CD14-positive monocyte (primary cell): ENCODE results near the gene SPTBN4. TPM values are rescaled to one million over a fixed set of nuclear protein-coding genes. Genes with fewer than 3 reads are reported as not detected.

Experiments used
- DNase-seq, 3 donors: peaks; one replicate each; pipeline ENCODE4 v3.0.0-alpha.2; 2011 to 2022
- H2AFZ ChIP-seq: 2 replicates; pipeline ENCODE4 v1.6.0; 2012; ENCODE audit warnings: mild to moderate bottlenecking, low read depth, low read length, inconsistent platforms; ENCODE audit not compliant: insufficient read depth, poor library complexity, severe bottlenecking
- H3K27ac ChIP-seq, 2 donors: 1 replicate in 1 of 2; 2 replicates in 1 of 2; pipeline ENCODE4 v1.5.1; 2012 to 2013; ENCODE audit warnings: low read length in 2 of 2, control low read depth in 1 of 2, inconsistent platforms in 1 of 2, low read depth in 1 of 2, mild to moderate bottlenecking in 1 of 2
- H3K27me3 ChIP-seq, 2 donors: one replicate each; pipeline versions ENCODE4 v1.6.0 to v1.6.1; 2011 to 2013; ENCODE audit warnings: low read length in 2 of 2; ENCODE audit not compliant: control insufficient read depth in 2 of 2, insufficient read depth in 2 of 2
- H3K36me3 ChIP-seq, 2 donors: replicated peaks in 1 of 2; 1 replicate in 1 of 2; 2 replicates in 1 of 2; pipeline versions ENCODE4 v1.5.1 to v1.6.1; 2012 to 2013; ENCODE audit warnings: low read length in 2 of 2, control low read depth in 1 of 2, inconsistent platforms in 1 of 2, mild to moderate bottlenecking in 1 of 2; ENCODE audit not compliant: insufficient read depth in 2 of 2, control insufficient read depth in 1 of 2
- H3K4me1 ChIP-seq, 2 donors: 1 replicate in 1 of 2; 2 replicates in 1 of 2; pipeline versions ENCODE4 v1.5.1 to v1.6.1; 2012 to 2013; ENCODE audit warnings: low read length in 2 of 2, control low read depth in 1 of 2, inconsistent platforms in 1 of 2, mild to moderate bottlenecking in 1 of 2, moderate library complexity in 1 of 2; ENCODE audit not compliant: insufficient read depth in 2 of 2, control insufficient read depth in 1 of 2
- H3K4me2 ChIP-seq: replicated peaks from 2 replicates; pipeline ENCODE3; 2012; ENCODE audit warnings: low read length, moderate library complexity, mild to moderate bottlenecking; ENCODE audit not compliant: poor library complexity, severe bottlenecking; ENCODE audit errors: extremely low read depth
- H3K4me3 ChIP-seq, 3 experiments: fragments of 200-600 bp in 1 of 3; sonication (generic) in 1 of 3; replicated peaks in 1 of 3; 1 replicate in 2 of 3; 2 replicates in 1 of 3; pipeline ENCODE4 v1.5.1; 2011 to 2013; ENCODE audit warnings: low read length in 3 of 3, mild to moderate bottlenecking in 3 of 3, control low read depth in 2 of 3, low read depth in 2 of 3, inconsistent platforms in 1 of 3, moderate library complexity in 1 of 3
- H3K79me2 ChIP-seq: 2 replicates; pipeline ENCODE4 v1.6.0; 2012; ENCODE audit warnings: mild to moderate bottlenecking, control low read depth, inconsistent platforms, low read length, moderate library complexity; ENCODE audit not compliant: insufficient read depth
- H3K9ac ChIP-seq: 2 replicates; pipeline ENCODE4 v1.6.0; 2017; ENCODE audit warnings: low read length, mild to moderate bottlenecking; ENCODE audit not compliant: insufficient read depth, poor library complexity, severe bottlenecking
- H3K9me3 ChIP-seq, 2 donors: replicated peaks in 1 of 2; 1 replicate in 1 of 2; 2 replicates in 1 of 2; pipeline versions ENCODE4 v1.5.1 to v1.6.1; 2012 to 2013; ENCODE audit warnings: low read length in 2 of 2, control low read depth in 1 of 2; ENCODE audit not compliant: control insufficient read depth in 1 of 2, insufficient read depth in 1 of 2
- H4K20me1 ChIP-seq: 2 replicates; pipeline ENCODE4 v1.6.0; 2012; ENCODE audit warnings: mild to moderate bottlenecking, low read length, control low read depth, moderate library complexity; ENCODE audit not compliant: insufficient read depth
- H3K27ac Mint-ChIP-seq, 7 donors: one replicate each; pipeline ENCODE4 v1.8.0; 2020; ENCODE audit warnings: mild to moderate bottlenecking in 7 of 7, mixed read lengths in 7 of 7, moderate library complexity in 6 of 7, inconsistent platforms in 2 of 7
- H3K27me3 Mint-ChIP-seq, 3 donors: one replicate each; pipeline ENCODE4 v1.8.0; 2021 to 2022; ENCODE audit warnings: low read depth in 3 of 3, mild to moderate bottlenecking in 3 of 3, mixed read lengths in 3 of 3, moderate library complexity in 3 of 3, inconsistent platforms in 1 of 3
- H3K36me3 Mint-ChIP-seq, 2 donors: one replicate each; pipeline ENCODE4 v1.8.0; 2020; ENCODE audit warnings: mixed read lengths in 2 of 2, inconsistent platforms in 1 of 2, mild to moderate bottlenecking in 1 of 2
- H3K4me1 Mint-ChIP-seq: one replicate; pipeline ENCODE4 v1.8.0; 2020; ENCODE audit warnings: mild to moderate bottlenecking, mixed read lengths
- H3K4me3 Mint-ChIP-seq, 2 donors: one replicate each; pipeline ENCODE4 v1.8.0; 2020; ENCODE audit warnings: mild to moderate bottlenecking in 2 of 2, mixed read lengths in 2 of 2, moderate library complexity in 1 of 2
- H3K9me3 Mint-ChIP-seq, 7 donors: one replicate each; pipeline ENCODE4 v1.8.0; 2020 to 2022; ENCODE audit warnings: mixed read lengths in 7 of 7, mild to moderate bottlenecking in 6 of 7, moderate library complexity in 6 of 7, inconsistent platforms in 2 of 7
- WGBS: methylation state at CpG from one replicate; pipeline ENCODE4 v1.1.5; 2013; ENCODE audit warnings: missing lambda C conversion rate; ENCODE audit not compliant: insufficient coverage; 5-methylcytosine and 5-hydroxymethylcytosine counted together
- intact Hi-C, 2 donors: fragments of 100-400 bp; cut with micrococcal nuclease; formaldehyde crosslinking; loops; one replicate each; pipeline versions ENCODE4 v1.15.0 to v1.15.1; 2023
- polyA plus RNA-seq, 3 donors: library from polyadenylated mRNA; depleted of rRNA in 1 of 3; unstranded in 2 of 3; stranded (reverse) in 1 of 3; fragments of 300-500 nt in 2 of 3; fragments of >200 nt in 1 of 3; fragmentation: Illumina TruSeq in 2 of 3; gene quantifications; 1 replicate in 2 of 3; 2 replicates in 1 of 3; pipeline ENCODE4 v1.2.3, GENCODE V29; 2012 to 2021
- TF ChIP-seq, protein P1 (sequence below): fragments of 200-600 bp; IDR thresholded peaks from one replicate; pipeline ENCODE4 v1.8.0; 2022; ENCODE audit warnings: antibody characterized with exemption, mild to moderate bottlenecking

SPTBN4 gene
- polyA plus RNA-seq, 3 donors: 0.07 TPM; not detected in 2

DNA sequence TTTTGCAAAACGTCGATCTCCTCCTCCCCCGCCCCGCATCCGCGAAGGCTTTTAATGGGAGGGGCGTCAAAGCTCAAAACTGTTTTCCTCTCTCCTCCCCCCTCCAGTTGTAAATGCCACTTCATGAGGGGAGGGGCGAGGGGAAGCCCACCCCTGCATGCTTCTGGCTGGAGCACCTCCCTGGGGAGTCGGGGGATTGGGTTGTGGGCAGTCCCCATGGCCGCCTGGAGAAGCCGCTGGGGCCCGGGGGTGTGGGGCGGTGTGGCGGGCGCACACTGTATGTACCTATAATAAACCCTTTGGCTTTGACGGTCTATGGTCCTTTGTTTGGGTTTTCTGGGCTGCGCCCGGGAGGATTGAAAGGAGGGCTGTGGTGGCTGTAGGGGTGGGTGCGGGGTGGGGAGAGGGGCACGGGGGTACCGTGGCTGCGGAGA is 109.4 kb downstream of the SPTBN4 start:
- Histone ChIP-seq H3K9me3 (no peaks in the 10 kb centered on the region), H2AFZ (peak overlapping the region; percentile 81), H3K27ac (peak overlapping the region; percentile 48 to 89), H3K4me1 (peaks cover 47 to 58% of the 10 kb centered on the region in 2 donors), H3K27me3 (no peaks in the 10 kb centered on the region), H3K4me3 (peak overlapping the region; percentile 79 to 91 (median 89)), H3K4me2 (peak overlapping the region; percentile 87), H3K9ac (peak overlapping the region; percentile 80), H3K36me3 (peaks cover 9 to 15% of the 10 kb centered on the region in 2 donors), H3K79me2 (peaks cover 31% of the 10 kb centered on the region), H4K20me1 (peaks cover 16% of the 10 kb centered on the region)
- H3K27me3 Mint-ChIP-seq: peaks cover 0 to 5% (median 3%) of the 10 kb centered on the region in 3 donors
- peak overlapping the region; percentile 55 to 86 for H3K4me3 Mint-ChIP-seq
- TF ChIP-seq, protein P1, sequence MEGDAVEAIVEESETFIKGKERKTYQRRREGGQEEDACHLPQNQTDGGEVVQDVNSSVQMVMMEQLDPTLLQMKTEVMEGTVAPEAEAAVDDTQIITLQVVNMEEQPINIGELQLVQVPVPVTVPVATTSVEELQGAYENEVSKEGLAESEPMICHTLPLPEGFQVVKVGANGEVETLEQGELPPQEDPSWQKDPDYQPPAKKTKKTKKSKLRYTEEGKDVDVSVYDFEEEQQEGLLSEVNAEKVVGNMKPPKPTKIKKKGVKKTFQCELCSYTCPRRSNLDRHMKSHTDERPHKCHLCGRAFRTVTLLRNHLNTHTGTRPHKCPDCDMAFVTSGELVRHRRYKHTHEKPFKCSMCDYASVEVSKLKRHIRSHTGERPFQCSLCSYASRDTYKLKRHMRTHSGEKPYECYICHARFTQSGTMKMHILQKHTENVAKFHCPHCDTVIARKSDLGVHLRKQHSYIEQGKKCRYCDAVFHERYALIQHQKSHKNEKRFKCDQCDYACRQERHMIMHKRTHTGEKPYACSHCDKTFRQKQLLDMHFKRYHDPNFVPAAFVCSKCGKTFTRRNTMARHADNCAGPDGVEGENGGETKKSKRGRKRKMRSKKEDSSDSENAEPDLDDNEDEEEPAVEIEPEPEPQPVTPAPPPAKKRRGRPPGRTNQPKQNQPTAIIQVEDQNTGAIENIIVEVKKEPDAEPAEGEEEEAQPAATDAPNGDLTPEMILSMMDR: no peak
- peaks cover 21 to 24% of the 10 kb centered on the region in 2 donors for H3K36me3 Mint-ChIP-seq
- intact Hi-C loops: no loop called here
- H3K9me3 Mint-ChIP-seq: peaks cover 0 to 2% (median 0%) of the 10 kb centered on the region in 7 donors
- peak overlapping the region; percentile 28 to 96 (median 93) for H3K27ac Mint-ChIP-seq
- WGBS: 0% methylated on average over 11 of the region's 22 CpGs
- peaks cover 34% of the 10 kb centered on the region for H3K4me1 Mint-ChIP-seq
- no peak for DNase-seq

DNA sequence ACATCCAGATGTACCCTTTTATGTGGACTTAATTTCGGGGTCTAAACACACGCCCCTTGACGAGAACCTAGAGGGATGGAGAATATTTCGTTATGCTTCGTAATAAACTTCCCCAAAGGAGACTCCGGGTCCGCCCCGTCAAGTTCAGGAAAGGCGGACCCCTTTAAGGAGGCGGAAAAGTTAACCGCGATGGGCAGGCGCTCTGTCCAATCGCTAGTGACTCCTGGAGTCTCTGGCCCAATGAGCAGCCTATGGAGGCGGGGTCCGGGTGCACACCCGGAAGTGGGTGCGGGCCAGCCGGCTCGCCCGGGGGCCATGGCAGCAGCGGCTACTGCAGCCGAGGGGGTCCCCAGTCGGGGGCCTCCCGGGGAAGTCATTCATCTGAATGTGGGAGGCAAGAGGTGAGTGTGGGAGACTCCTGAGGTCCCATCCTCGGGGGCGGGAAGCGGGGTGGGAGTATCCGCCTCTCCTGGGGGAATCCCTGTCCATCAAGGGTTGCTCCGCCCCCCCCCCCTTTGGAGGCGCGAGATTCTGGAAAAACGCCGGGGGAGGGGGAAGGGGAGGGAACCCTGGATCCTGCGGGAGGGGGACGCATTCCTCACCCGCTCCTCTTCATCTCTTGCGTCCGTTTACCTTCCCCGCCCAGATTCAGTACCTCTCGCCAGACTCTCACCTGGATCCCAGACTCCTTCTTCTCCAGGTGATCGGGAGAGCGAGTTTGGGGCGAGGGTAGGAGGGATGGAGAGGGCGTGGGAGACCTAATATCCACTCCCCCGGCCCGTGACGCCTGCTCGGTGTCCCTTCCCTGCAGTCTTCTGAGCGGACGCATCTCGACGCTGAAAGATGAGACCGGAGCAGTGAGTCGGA is 110.0 kb downstream of the SPTBN4 start, which contains the start of gene SHKBP1:
SHKBP1 (plus strand) TSS at position 289 of the 867 bp plus-strand sequence; CDS start at position 316, 27 bp downstream.
- peaks cover 52 to 64% of the 10 kb centered on the region in 2 donors for H3K4me1 ChIP-seq
- H3K4me3 ChIP-seq: peak within 1 kb of the TSS; percentile 79 to 91 (median 89)
- Mint-ChIP-seq H3K36me3 (peaks cover 27 to 31% of the 10 kb centered on the region in 2 donors), H3K9me3 (peaks cover 0 to 3% (median 0%) of the 10 kb centered on the region in 7 donors), H3K27ac (peak within 1 kb of the TSS; percentile 88 to 96 (median 93)), H3K27me3 (peaks cover 0 to 5% (median 3%) of the 10 kb centered on the region in 3 donors), H3K4me1 (peaks cover 40% of the 10 kb centered on the region), H3K4me3 (peak within 1 kb of the TSS; percentile 86 to 92)
- peak within 1 kb of the TSS; percentile 87 for H3K4me2 ChIP-seq
- peaks cover 16% of the 10 kb centered on the region for H4K20me1 ChIP-seq
- no peaks in the 10 kb centered on the region for H3K27me3 ChIP-seq
- peak within 1 kb of the TSS; percentile 80 for H3K9ac ChIP-seq
- H2AFZ ChIP-seq: peak within 1 kb of the TSS; percentile 81
- DNase-seq: peak; percentile 96 to 97 (median 96)
- TF ChIP-seq, protein P1: no peak
- under 1% methylated on average over 25 of the region's 55 CpGs for WGBS
- no peaks in the 10 kb centered on the region for H3K9me3 ChIP-seq
- H3K36me3 ChIP-seq: peaks cover 16 to 21% of the 10 kb centered on the region in 2 donors
- intact Hi-C loops: no loop called here
- peaks cover 38% of the 10 kb centered on the region for H3K79me2 ChIP-seq
- H3K27ac ChIP-seq: peak within 1 kb of the TSS; percentile 48 to 89
